Neutrophil (primary cell): ENCODE data around the gene TNFRSF6B.

Experiments
- H3K27ac ChIP-seq: fragments of 200-600 bp; sonication (generic); 2 replicates; pipeline ENCODE4 v1.5.1; 2016; ENCODE audit warnings: mild to moderate bottlenecking, moderate library complexity
- H3K27me3 ChIP-seq: fragments of 200-600 bp; sonication (generic); 2 replicates; pipeline ENCODE4 v1.6.0; 2016; ENCODE audit warnings: mild to moderate bottlenecking
- H3K36me3 ChIP-seq: fragments of 200-600 bp; sonication (generic); 2 replicates; pipeline ENCODE4 v1.5.1; 2017
- H3K4me1 ChIP-seq, 2 experiments: fragments of 200-600 bp in 1 of 2; sonication (generic) in 1 of 2; 1 replicate in 1 of 2; 2 replicates in 1 of 2; pipeline versions ENCODE4 v1.5.1 to v1.6.1; 2013 to 2016; ENCODE audit warnings: low read depth in 1 of 2, low read length in 1 of 2, mild to moderate bottlenecking in 1 of 2, moderate library complexity in 1 of 2; ENCODE audit not compliant: control insufficient read depth in 1 of 2, insufficient read depth in 1 of 2
- H3K4me3 ChIP-seq, 2 experiments: fragments of 200-600 bp in 1 of 2; sonication (generic) in 1 of 2; 1 replicate in 1 of 2; 2 replicates in 1 of 2; pipeline ENCODE4 v1.5.1; 2013 to 2016; ENCODE audit warnings: low read depth in 1 of 2, low read length in 1 of 2, mild to moderate bottlenecking in 1 of 2, moderate library complexity in 1 of 2
- H3K9me3 ChIP-seq: fragments of 200-600 bp; sonication (generic); 2 replicates; pipeline ENCODE4 v1.5.1; 2016
- TF ChIP-seq, protein P1 (sequence below): fragments of 200-600 bp; sonication (generic); IDR thresholded peaks from 2 replicates; pipeline ENCODE4 v1.5.1; 2016; ENCODE audit warnings: antibody characterized with exemption

The TNFRSF6B gene

GRCh38 chr20:63679799-63680305 lies 16.6 kb upstream of the TNFRSF6B start:
- Histone ChIP-seq H3K27ac (no peak overlapping the region), H3K9me3 (no peaks in the 10 kb centered on the region), H3K36me3 (peaks cover 16% of the 10 kb centered on the region), H3K4me1 (no peaks in the 10 kb centered on the region), H3K4me3 (no peak overlapping the region), H3K27me3 (no peaks in the 10 kb centered on the region)
- TF ChIP-seq, protein P1, sequence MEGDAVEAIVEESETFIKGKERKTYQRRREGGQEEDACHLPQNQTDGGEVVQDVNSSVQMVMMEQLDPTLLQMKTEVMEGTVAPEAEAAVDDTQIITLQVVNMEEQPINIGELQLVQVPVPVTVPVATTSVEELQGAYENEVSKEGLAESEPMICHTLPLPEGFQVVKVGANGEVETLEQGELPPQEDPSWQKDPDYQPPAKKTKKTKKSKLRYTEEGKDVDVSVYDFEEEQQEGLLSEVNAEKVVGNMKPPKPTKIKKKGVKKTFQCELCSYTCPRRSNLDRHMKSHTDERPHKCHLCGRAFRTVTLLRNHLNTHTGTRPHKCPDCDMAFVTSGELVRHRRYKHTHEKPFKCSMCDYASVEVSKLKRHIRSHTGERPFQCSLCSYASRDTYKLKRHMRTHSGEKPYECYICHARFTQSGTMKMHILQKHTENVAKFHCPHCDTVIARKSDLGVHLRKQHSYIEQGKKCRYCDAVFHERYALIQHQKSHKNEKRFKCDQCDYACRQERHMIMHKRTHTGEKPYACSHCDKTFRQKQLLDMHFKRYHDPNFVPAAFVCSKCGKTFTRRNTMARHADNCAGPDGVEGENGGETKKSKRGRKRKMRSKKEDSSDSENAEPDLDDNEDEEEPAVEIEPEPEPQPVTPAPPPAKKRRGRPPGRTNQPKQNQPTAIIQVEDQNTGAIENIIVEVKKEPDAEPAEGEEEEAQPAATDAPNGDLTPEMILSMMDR: no peak

- Histone ChIP-seq H3K27me3 (no peaks in the 10 kb centered on the region), H3K4me3 (no peak overlapping the region), H3K36me3 (peaks cover 16% of the 10 kb centered on the region), H3K27ac (no peak overlapping the region), H3K9me3 (no peaks in the 10 kb centered on the region), H3K4me1 (no peaks in the 10 kb centered on the region)
- TF ChIP-seq, protein P1: no peak
Observed at GRCh38 chr20:63680427-63680826, 16.0 kb upstream of the TNFRSF6B start.

DNA sequence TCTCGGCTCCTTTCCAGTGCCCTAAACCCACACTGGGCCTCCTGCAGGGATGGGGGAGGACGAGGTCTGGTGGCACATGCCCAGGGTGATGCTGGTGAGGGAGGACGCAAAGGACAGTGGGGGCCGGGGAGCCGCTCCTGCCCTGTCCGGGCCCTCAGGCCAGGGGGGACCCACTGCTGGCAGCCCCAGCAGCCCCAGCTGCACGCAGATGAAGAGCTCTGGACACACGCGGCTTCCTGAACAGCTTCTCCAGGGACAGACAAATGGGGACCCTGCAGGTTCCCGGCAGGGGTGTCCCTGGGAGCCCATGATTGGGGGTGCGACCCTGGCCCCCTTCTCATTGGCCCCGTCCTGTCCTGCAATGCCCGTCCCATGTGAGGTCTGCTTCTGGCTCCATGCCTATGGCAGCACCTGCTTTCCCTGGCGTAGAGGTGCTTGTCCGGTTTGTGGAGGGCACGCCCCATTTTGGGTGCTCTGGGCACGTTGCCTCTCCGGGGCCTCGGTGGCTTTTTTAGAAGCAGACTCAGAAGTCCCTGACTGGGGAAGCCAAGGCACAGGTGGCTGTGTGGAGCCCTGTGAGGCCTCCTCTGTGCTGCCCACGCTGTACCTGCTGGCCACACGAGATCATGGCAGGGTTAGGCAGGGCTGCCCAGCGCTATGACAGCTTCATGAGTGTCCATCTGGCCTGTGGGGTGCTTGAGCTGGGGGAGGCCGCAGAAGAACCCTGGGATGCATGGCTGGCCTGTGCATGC lies 15.4 kb upstream of the TNFRSF6B start:
- no peaks in the 10 kb centered on the region for H3K9me3 ChIP-seq
- peaks cover 14% of the 10 kb centered on the region for H3K36me3 ChIP-seq
- H3K4me1 ChIP-seq: no peaks in the 10 kb centered on the region
- H3K4me3 ChIP-seq: no peak overlapping the region
- TF ChIP-seq, protein P1: no peak
- no peaks in the 10 kb centered on the region for H3K27me3 ChIP-seq
- H3K27ac ChIP-seq: no peak overlapping the region

DNA sequence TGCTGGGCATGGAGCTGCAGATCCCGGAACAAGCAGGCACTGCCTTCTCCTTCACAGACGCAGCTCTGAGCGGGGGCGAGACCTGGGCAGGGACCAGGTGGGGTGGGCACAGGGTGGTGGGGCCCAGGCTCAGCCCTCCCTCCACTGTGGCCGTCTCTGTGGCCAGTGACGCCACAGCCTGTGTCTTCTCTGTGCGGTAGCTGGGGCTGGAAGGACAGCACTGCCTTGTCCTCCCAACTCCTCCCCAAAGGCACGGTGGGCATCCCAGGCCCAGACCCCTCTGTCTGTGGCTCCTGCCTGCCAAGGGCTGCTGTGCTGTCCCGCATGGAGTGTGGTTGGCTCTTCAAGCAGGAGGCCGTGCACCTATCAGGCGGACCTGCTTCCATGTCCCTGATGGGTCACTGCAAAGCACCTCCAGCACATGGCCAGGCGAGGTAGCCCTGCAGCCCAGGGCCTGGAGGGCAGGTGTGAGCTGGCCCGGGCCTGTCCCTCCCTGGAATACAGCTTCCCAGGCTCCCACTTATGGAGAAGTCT lies 14.8 kb upstream of the TNFRSF6B start:
- Histone ChIP-seq H3K36me3 (peaks cover 13% of the 10 kb centered on the region), H3K27ac (no peak overlapping the region), H3K27me3 (no peaks in the 10 kb centered on the region), H3K9me3 (no peaks in the 10 kb centered on the region), H3K4me3 (no peak overlapping the region), H3K4me1 (peaks cover 3 to 4% of the 10 kb centered on the region in 2 experiments)
- TF ChIP-seq, protein P1: no peak

DNA sequence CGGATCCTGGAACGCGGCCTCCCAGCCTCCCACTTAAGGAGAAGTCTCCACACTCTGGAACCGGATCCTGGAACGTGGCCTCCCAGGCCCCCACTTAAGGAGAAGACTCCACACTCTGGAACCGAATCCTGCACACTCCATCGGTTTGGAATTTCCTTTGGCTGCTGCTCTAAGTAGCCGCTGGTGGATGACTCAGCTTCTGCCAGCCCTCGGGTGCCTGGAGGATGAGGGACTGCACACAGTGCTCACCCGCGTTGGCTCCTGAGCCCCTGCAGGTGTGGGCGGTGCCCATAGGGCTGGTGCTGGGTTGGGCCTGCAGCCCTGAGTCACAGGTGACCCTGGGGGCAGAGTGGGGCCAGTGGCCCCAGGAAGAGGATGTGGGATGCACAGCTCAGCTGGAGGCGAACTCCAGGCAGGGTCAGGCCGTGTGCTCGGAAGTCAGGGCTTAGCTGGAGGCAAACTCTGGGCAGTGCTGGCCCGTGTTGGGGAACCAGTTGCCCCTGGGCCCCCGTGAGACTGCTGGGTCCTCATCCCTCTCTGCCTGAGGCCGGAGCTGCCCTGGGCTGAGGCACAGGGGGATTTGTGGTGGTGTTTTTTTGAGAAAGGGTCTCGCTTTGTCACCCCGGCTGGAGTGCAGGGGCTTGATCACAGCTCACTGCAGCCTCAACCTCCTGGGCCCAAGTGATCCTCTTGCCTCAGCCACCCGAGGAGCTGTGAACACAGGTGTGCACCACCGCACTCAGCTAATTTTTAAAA lies 13.9 kb upstream of the TNFRSF6B start:
- H3K9me3 ChIP-seq: no peaks in the 10 kb centered on the region
- no peaks in the 10 kb centered on the region for H3K27me3 ChIP-seq
- no peak overlapping the region for H3K4me3 ChIP-seq
- peaks cover 11 to 12% of the 10 kb centered on the region in 2 experiments for H3K4me1 ChIP-seq
- H3K36me3 ChIP-seq: peaks cover 13% of the 10 kb centered on the region
- no peak overlapping the region for H3K27ac ChIP-seq
- TF ChIP-seq, protein P1: no peak
